Activated T-helper 1 cell treated with anti-CD3 and anti-CD28 coated beads, Interleukin-2, amount 50 U/mL, for 16 hours (primary cell): ENCODE data around the gene CNPY1.
"Not testable (repeated sequence)": the region's sequence is repeated elsewhere in the genome, so short reads cannot be mapped to it uniquely, and the experiment has no call there.

Source experiments
- DNase-seq, 2 donors: peaks; one replicate each; pipeline ENCODE4 v3.0.0-alpha.2; 2020; ENCODE audit warnings: low read depth in 1 of 2, low spot score in 1 of 2

The CNPY1 gene

GRCh38 chr7:155533827-155534690, 12.3 kb downstream of the CNPY1 start:
- no peak for DNase-seq

- DNase-seq: no peak
Measured at GRCh38 chr7:155533120-155533826, 13.1 kb downstream of the CNPY1 start.

- no peak for DNase-seq
Measured at GRCh38 chr7:155532792-155533119, 13.6 kb downstream of the CNPY1 start.

GRCh38 chr7:155531681-155532080, 14.7 kb downstream of the CNPY1 start:
- no peak for DNase-seq

- no peak for DNase-seq
Measured at GRCh38 chr7:155530601-155531000, 15.8 kb downstream of the CNPY1 start.

- DNase-seq: no peak
Measured at GRCh38 chr7:155529845-155530244, 16.5 kb downstream of the CNPY1 start.

GRCh38 chr7:155529346-155529745, 17.0 kb downstream of the CNPY1 start:
- DNase-seq: no peak

- no peak for DNase-seq
Measured at GRCh38 chr7:155527664-155528063, 18.7 kb downstream of the CNPY1 start.

- DNase-seq: no peak
Measured at GRCh38 chr7:155526225-155526624, 20.1 kb downstream of the CNPY1 start.

GRCh38 chr7:155524018-155524556, 22.3 kb downstream of the CNPY1 start:
- DNase-seq: no peak

GRCh38 chr7:155523168-155523675, 23.1 kb downstream of the CNPY1 start:
- no peak for DNase-seq

- DNase-seq: no peak
Measured at GRCh38 chr7:155521743-155522398, 24.5 kb downstream of the CNPY1 start.

- no peak for DNase-seq
Measured at GRCh38 chr7:155521007-155521742, 25.2 kb downstream of the CNPY1 start.

- DNase-seq: no peak
Measured at GRCh38 chr7:155520114-155520513, 26.2 kb downstream of the CNPY1 start.

- DNase-seq: not testable (repeated sequence)
Measured at GRCh38 chr7:155519358-155519757, 27.0 kb downstream of the CNPY1 start.

GRCh38 chr7:155518633-155519032, 27.7 kb downstream of the CNPY1 start:
- no peak for DNase-seq

GRCh38 chr7:155517969-155518368, 28.4 kb downstream of the CNPY1 start:
- DNase-seq: no peak

- no peak for DNase-seq
Measured at GRCh38 chr7:155517452-155517851, 28.9 kb downstream of the CNPY1 start.

GRCh38 chr7:155516466-155516865, 29.9 kb downstream of the CNPY1 start:
- no peak for DNase-seq

- DNase-seq: no peak
Measured at GRCh38 chr7:155515318-155515717, 31.0 kb downstream of the CNPY1 start.

- DNase-seq: no peak
Measured at GRCh38 chr7:155514296-155514695, 32.1 kb downstream of the CNPY1 start.
